Measurements from ENCODE around the gene CDK12. TPM values are rescaled to one million over a fixed set of nuclear protein-coding genes. Genes with fewer than 3 reads are reported as not detected.

Gene CDK12
- total and polyA plus RNA-seq, 4 donors = 7.5 to 30.3 (median 15.0) TPM

DNA sequence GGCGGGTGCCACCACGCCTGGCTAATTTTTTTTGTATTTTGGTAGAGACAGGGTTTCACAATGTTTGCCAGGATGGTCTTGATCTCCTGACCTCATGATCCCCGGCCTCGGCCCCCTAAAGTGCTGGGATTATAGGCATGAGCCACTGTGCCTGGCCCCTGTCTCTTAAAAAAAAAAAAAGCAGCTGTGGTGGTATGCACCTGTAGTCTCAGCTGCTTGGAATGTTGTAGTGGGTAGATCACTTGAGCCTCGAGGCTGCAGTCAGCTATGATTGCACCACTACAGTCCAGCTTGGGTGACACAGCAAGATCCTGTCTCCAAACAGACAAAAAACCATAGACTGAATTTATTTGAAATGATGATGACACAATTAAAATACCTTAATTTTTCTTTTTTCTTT lies 24.3 kb downstream of the CDK12 start:
- TF ChIP-seq FOXA2 (IDR thresholded peaks at IDR 0.05) (no peak), SP1 (IDR thresholded peaks at IDR 0.05) (no peak), EGR1 (IDR thresholded peaks at IDR 0.05; ENCODE audit: low read depth in 2 of 2) (no peak), RAD21 (IDR thresholded peaks at IDR 0.05) (no peak), HNF4G (IDR thresholded peaks at IDR 0.05) (no peak), RXRA (IDR thresholded peaks at IDR 0.05) (no peak), JUND (IDR thresholded peaks at IDR 0.05) (no peak)
- TF ChIP-seq, protein P1, sequence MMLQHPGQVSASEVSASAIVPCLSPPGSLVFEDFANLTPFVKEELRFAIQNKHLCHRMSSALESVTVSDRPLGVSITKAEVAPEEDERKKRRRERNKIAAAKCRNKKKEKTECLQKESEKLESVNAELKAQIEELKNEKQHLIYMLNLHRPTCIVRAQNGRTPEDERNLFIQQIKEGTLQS (IDR thresholded peaks at IDR 0.05) = no peak
- TF ChIP-seq, protein P2, sequence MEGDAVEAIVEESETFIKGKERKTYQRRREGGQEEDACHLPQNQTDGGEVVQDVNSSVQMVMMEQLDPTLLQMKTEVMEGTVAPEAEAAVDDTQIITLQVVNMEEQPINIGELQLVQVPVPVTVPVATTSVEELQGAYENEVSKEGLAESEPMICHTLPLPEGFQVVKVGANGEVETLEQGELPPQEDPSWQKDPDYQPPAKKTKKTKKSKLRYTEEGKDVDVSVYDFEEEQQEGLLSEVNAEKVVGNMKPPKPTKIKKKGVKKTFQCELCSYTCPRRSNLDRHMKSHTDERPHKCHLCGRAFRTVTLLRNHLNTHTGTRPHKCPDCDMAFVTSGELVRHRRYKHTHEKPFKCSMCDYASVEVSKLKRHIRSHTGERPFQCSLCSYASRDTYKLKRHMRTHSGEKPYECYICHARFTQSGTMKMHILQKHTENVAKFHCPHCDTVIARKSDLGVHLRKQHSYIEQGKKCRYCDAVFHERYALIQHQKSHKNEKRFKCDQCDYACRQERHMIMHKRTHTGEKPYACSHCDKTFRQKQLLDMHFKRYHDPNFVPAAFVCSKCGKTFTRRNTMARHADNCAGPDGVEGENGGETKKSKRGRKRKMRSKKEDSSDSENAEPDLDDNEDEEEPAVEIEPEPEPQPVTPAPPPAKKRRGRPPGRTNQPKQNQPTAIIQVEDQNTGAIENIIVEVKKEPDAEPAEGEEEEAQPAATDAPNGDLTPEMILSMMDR (IDR thresholded peaks at IDR 0.05; ENCODE audit: low read depth, low read length, missing input control) = no peak
- TF ChIP-seq, protein P3, sequence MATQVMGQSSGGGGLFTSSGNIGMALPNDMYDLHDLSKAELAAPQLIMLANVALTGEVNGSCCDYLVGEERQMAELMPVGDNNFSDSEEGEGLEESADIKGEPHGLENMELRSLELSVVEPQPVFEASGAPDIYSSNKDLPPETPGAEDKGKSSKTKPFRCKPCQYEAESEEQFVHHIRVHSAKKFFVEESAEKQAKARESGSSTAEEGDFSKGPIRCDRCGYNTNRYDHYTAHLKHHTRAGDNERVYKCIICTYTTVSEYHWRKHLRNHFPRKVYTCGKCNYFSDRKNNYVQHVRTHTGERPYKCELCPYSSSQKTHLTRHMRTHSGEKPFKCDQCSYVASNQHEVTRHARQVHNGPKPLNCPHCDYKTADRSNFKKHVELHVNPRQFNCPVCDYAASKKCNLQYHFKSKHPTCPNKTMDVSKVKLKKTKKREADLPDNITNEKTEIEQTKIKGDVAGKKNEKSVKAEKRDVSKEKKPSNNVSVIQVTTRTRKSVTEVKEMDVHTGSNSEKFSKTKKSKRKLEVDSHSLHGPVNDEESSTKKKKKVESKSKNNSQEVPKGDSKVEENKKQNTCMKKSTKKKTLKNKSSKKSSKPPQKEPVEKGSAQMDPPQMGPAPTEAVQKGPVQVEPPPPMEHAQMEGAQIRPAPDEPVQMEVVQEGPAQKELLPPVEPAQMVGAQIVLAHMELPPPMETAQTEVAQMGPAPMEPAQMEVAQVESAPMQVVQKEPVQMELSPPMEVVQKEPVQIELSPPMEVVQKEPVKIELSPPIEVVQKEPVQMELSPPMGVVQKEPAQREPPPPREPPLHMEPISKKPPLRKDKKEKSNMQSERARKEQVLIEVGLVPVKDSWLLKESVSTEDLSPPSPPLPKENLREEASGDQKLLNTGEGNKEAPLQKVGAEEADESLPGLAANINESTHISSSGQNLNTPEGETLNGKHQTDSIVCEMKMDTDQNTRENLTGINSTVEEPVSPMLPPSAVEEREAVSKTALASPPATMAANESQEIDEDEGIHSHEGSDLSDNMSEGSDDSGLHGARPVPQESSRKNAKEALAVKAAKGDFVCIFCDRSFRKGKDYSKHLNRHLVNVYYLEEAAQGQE (IDR thresholded peaks at IDR 0.05) = no peak
- TF ChIP-seq, protein P4, sequence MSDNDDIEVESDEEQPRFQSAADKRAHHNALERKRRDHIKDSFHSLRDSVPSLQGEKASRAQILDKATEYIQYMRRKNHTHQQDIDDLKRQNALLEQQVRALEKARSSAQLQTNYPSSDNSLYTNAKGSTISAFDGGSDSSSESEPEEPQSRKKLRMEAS (IDR thresholded peaks at IDR 0.05) = no peak
- H3K9ac ChIP-seq (ENCODE audit: low read depth in 1 of 2, low read length in 2 of 2) = no peak overlapping the region
- no peak overlapping the region for H3K4me3 ChIP-seq (ENCODE audit: low read depth in 1 of 3, low read length in 3 of 3)
- H3K27me3 ChIP-seq (ENCODE audit: control insufficient read depth in 4 of 4, insufficient read depth in 4 of 4, low read length in 3 of 4) = no peaks in the 10 kb centered on the region
- 97% methylated on average over 5 of the region's 5 CpGs for WGBS
- no peaks in the 10 kb centered on the region for H3K4me1 ChIP-seq (ENCODE audit: control insufficient read depth in 4 of 4, insufficient read depth in 4 of 4, low read length in 3 of 4)
- no peaks in the 10 kb centered on the region for H3K9me3 ChIP-seq (ENCODE audit: control insufficient read depth in 4 of 4, low read length in 3 of 4)
- no peak for DNase-seq (ENCODE audit: low spot score)
- peaks cover 6 to 11% (median 7%) of the 10 kb centered on the region in 4 donors for H3K36me3 ChIP-seq (ENCODE audit: control insufficient read depth in 4 of 4, insufficient read depth in 3 of 4, low read depth in 1 of 4, low read length in 3 of 4)
- no peak overlapping the region for H3K27ac ChIP-seq (ENCODE audit: low read depth in 1 of 2, low read length in 2 of 2)

DNA sequence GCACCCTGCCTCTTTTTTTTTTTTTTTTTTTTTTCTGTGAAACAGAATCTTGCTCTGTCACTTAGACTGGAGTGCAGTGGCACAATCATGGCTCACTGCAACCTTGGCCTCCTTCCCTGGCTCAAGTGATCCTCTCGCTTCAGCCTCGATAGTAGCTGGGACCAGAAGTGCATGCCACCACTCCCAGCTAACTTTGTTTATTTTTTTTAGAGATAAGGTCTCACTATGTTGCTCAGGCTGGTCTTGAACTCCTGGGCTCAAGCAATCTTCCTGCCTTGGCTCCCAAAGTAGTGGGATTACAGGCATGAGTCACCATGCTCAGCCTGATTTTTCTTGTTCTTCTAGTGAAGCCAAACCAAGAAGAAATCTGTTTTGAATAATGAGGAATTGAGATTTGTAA lies 25.0 kb downstream of the CDK12 start:
- Histone ChIP-seq H3K9ac (ENCODE audit: low read depth in 1 of 2, low read length in 2 of 2) (no peak overlapping the region), H3K4me3 (ENCODE audit: low read depth in 1 of 3, low read length in 3 of 3) (no peak overlapping the region), H3K27me3 (ENCODE audit: control insufficient read depth in 4 of 4, insufficient read depth in 4 of 4, low read length in 3 of 4) (no peaks in the 10 kb centered on the region), H3K9me3 (ENCODE audit: control insufficient read depth in 4 of 4, low read length in 3 of 4) (no peaks in the 10 kb centered on the region), H3K27ac (ENCODE audit: low read depth in 1 of 2, low read length in 2 of 2) (no peak overlapping the region), H3K36me3 (ENCODE audit: control insufficient read depth in 4 of 4, insufficient read depth in 3 of 4, low read depth in 1 of 4, low read length in 3 of 4) (peaks cover 2 to 14% (median 13%) of the 10 kb centered on the region in 4 donors), H3K4me1 (ENCODE audit: control insufficient read depth in 4 of 4, insufficient read depth in 4 of 4, low read length in 3 of 4) (no peaks in the 10 kb centered on the region)
- no peak for DNase-seq (ENCODE audit: low spot score)
- 88% methylated on average over 2 of the region's 2 CpGs for WGBS
- no peak for TF ChIP-seq JUND (IDR thresholded peaks at IDR 0.05)
- TF ChIP-seq RAD21 (IDR thresholded peaks at IDR 0.05) = no peak
- TF ChIP-seq RXRA (IDR thresholded peaks at IDR 0.05) = no peak
- TF ChIP-seq, protein P2 (IDR thresholded peaks at IDR 0.05; ENCODE audit: low read depth, low read length, missing input control) = no peak
- no peak for TF ChIP-seq NR2F2 (IDR thresholded peaks at IDR 0.05)
- no peak for TF ChIP-seq YY1 (IDR thresholded peaks at IDR 0.05)
- no peak for TF ChIP-seq HNF4A (conservative IDR thresholded peaks at IDR 0.05)
- no peak for TF ChIP-seq FOXA2 (IDR thresholded peaks at IDR 0.05)
- TF ChIP-seq SP1 (IDR thresholded peaks at IDR 0.05) = no peak
- TF ChIP-seq, protein P5, sequence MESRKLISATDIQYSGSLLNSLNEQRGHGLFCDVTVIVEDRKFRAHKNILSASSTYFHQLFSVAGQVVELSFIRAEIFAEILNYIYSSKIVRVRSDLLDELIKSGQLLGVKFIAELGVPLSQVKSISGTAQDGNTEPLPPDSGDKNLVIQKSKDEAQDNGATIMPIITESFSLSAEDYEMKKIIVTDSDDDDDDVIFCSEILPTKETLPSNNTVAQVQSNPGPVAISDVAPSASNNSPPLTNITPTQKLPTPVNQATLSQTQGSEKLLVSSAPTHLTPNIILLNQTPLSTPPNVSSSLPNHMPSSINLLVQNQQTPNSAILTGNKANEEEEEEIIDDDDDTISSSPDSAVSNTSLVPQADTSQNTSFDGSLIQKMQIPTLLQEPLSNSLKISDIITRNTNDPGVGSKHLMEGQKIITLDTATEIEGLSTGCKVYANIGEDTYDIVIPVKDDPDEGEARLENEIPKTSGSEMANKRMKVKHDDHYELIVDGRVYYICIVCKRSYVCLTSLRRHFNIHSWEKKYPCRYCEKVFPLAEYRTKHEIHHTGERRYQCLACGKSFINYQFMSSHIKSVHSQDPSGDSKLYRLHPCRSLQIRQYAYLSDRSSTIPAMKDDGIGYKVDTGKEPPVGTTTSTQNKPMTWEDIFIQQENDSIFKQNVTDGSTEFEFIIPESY (IDR thresholded peaks at IDR 0.05) = no peak
- TF ChIP-seq, protein P1 (IDR thresholded peaks at IDR 0.05) = no peak
- TF ChIP-seq FOXA1 (IDR thresholded peaks at IDR 0.05) = no peak
- TF ChIP-seq HNF4G (IDR thresholded peaks at IDR 0.05) = no peak
- TF ChIP-seq, protein P3 (IDR thresholded peaks at IDR 0.05) = no peak
- TF ChIP-seq, protein P4 (IDR thresholded peaks at IDR 0.05) = no peak
- TF ChIP-seq TAF1 (conservative IDR thresholded peaks at IDR 0.05) = no peak

Measured in liver (tissue), 9 donors.